H9 (cell line): Measurements from ENCODE around the gene NPAT. TPM values are rescaled to one million over a fixed set of nuclear protein-coding genes. Genes with fewer than 3 reads are reported as not detected.

Experiments
- DNase-seq: peaks from one replicate; pipeline ENCODE4 v3.0.0-alpha.2; 2017
- H2AFZ ChIP-seq: one replicate; pipeline ENCODE4 v1.6.1; 2013; ENCODE audit warnings: mild to moderate bottlenecking, low read length, control low read depth, moderate library complexity
- H2AK5ac ChIP-seq: 2 replicates; pipeline ENCODE4 v1.6.1; 2013; ENCODE audit warnings: low read length, control low read depth, mixed read lengths; ENCODE audit not compliant: insufficient read length
- H2BK120ac ChIP-seq: one replicate; pipeline ENCODE4 v1.6.1; 2013; ENCODE audit warnings: low read depth, mild to moderate bottlenecking, low read length, control low read depth, inconsistent platforms; ENCODE audit not compliant: poor library complexity, severe bottlenecking
- H2BK12ac ChIP-seq: 2 replicates; pipeline ENCODE4 v1.6.1; 2013; ENCODE audit warnings: low read length, control low read depth, mixed read lengths, low read depth; ENCODE audit not compliant: insufficient read length
- H2BK15ac ChIP-seq: 2 replicates; pipeline ENCODE4 v1.6.1; 2013; ENCODE audit warnings: low read depth, low read length, control low read depth
- H2BK20ac ChIP-seq: one replicate; pipeline ENCODE4 v1.6.1; 2013; ENCODE audit warnings: low read depth, mild to moderate bottlenecking, low read length, control low read depth, inconsistent platforms; ENCODE audit not compliant: poor library complexity, severe bottlenecking
- H2BK5ac ChIP-seq: 2 replicates; pipeline ENCODE4 v1.6.1; 2013; ENCODE audit warnings: low read length, control low read depth, mixed read lengths; ENCODE audit not compliant: insufficient read length
- H3K14ac ChIP-seq: 2 replicates; pipeline ENCODE4 v1.6.1; 2013; ENCODE audit warnings: low read length, control low read depth; ENCODE audit not compliant: insufficient read depth
- H3K18ac ChIP-seq: 2 replicates; pipeline ENCODE4 v1.6.1; 2013; ENCODE audit warnings: low read depth, mild to moderate bottlenecking, mixed read lengths, low read length, control low read depth; ENCODE audit not compliant: insufficient read length
- H3K23ac ChIP-seq: 2 replicates; pipeline ENCODE4 v1.6.1; 2013; ENCODE audit warnings: low read length, control low read depth, mixed read lengths, low read depth; ENCODE audit not compliant: insufficient read length
- H3K23me2 ChIP-seq: 2 replicates; pipeline ENCODE4 v1.6.1; 2013; ENCODE audit warnings: low read depth, mild to moderate bottlenecking, mixed read lengths, low read length, control low read depth; ENCODE audit not compliant: insufficient read length, poor library complexity, severe bottlenecking
- H3K27ac ChIP-seq: 2 replicates; pipeline ENCODE4 v1.5.1; 2013; ENCODE audit warnings: low read length, control low read depth, mixed read lengths, low read depth; ENCODE audit not compliant: insufficient read length
- H3K27me3 ChIP-seq: 2 replicates; pipeline ENCODE4 v1.6.1; 2013; ENCODE audit warnings: low read length, control low read depth, inconsistent platforms; ENCODE audit not compliant: insufficient read depth
- H3K4ac ChIP-seq: 2 replicates; pipeline ENCODE4 v1.6.1; 2013; ENCODE audit warnings: low read depth, mild to moderate bottlenecking, control low read depth, inconsistent platforms, low read length, moderate library complexity
- H3K4me1 ChIP-seq: 2 replicates; pipeline ENCODE4 v1.6.1; 2013; ENCODE audit warnings: low read length, control low read depth, inconsistent platforms; ENCODE audit not compliant: insufficient read depth
- H3K4me2 ChIP-seq: 2 replicates; pipeline ENCODE4 v1.6.1; 2013; ENCODE audit warnings: low read length, control low read depth, mixed read lengths; ENCODE audit not compliant: insufficient read length, insufficient read depth
- H3K56ac ChIP-seq: 2 replicates; pipeline ENCODE4 v1.6.1; 2013; ENCODE audit warnings: low read depth, mild to moderate bottlenecking, mixed read lengths, low read length, control low read depth; ENCODE audit not compliant: insufficient read length
- H3K79me1 ChIP-seq: 2 replicates; pipeline ENCODE4 v1.6.1; 2013; ENCODE audit warnings: low read depth, mild to moderate bottlenecking, moderate library complexity, low read length, control low read depth, inconsistent platforms; ENCODE audit not compliant: insufficient read depth, poor library complexity, severe bottlenecking
- H3K79me2 ChIP-seq: 2 replicates; pipeline ENCODE4 v1.6.1; 2013; ENCODE audit warnings: low read length, control low read depth, inconsistent platforms; ENCODE audit not compliant: insufficient read depth
- H3K9ac ChIP-seq: 2 replicates; pipeline ENCODE4 v1.6.1; 2013; ENCODE audit warnings: low read length, control low read depth, mixed read lengths; ENCODE audit not compliant: insufficient read length; ENCODE audit errors: extremely low read depth
- H3K9me3 ChIP-seq: one replicate; pipeline ENCODE4 v1.6.1; 2013; ENCODE audit warnings: low read depth, low read length, inconsistent platforms; ENCODE audit not compliant: control insufficient read depth
- H3T11ph ChIP-seq: one replicate; pipeline ENCODE4 v1.6.1; 2013; ENCODE audit warnings: mild to moderate bottlenecking, low read length, control low read depth, inconsistent platforms
- H4K20me1 ChIP-seq: one replicate; pipeline ENCODE4 v1.6.1; 2013; ENCODE audit not compliant: control insufficient read depth, insufficient read length, insufficient read depth
- H4K5ac ChIP-seq: 2 replicates; pipeline ENCODE4 v1.6.1; 2013; ENCODE audit warnings: low read depth, mild to moderate bottlenecking, mixed read lengths, low read length, control low read depth; ENCODE audit not compliant: insufficient read length
- H4K8ac ChIP-seq: replicated peaks from 2 replicates; pipeline ENCODE4 v1.6.1; 2013; ENCODE audit warnings: low read length, control low read depth, mixed read lengths, low read depth; ENCODE audit not compliant: insufficient read length
- H4K91ac ChIP-seq: 2 replicates; pipeline ENCODE4 v1.6.1; 2013; ENCODE audit warnings: low read depth, mild to moderate bottlenecking, moderate library complexity, mixed read lengths, low read length, control low read depth; ENCODE audit not compliant: insufficient read length
- H3K27ac Mint-ChIP-seq, 3 experiments: 2 replicates in 2 of 3; 3 replicates in 1 of 3; pipeline ENCODE4 v1.8.0; 2020 to 2021; ENCODE audit warnings: mixed read lengths in 3 of 3, mild to moderate bottlenecking in 1 of 3, moderate library complexity in 1 of 3
- H3K27me3 Mint-ChIP-seq: 2 replicates; pipeline ENCODE4 v1.8.0; 2021; ENCODE audit warnings: low read depth, mild to moderate bottlenecking, moderate library complexity, mixed read lengths
- H3K36me3 Mint-ChIP-seq, 3 experiments: 2 replicates in 2 of 3; 3 replicates in 1 of 3; pipeline ENCODE4 v1.8.0; 2020 to 2021; ENCODE audit warnings: low read depth in 3 of 3, mixed read lengths in 3 of 3; ENCODE audit not compliant: insufficient read depth in 1 of 3
- H3K4me1 Mint-ChIP-seq, 2 experiments: 2 replicates each; pipeline ENCODE4 v1.8.0; 2020; ENCODE audit warnings: mixed read lengths in 2 of 2
- H3K4me3 Mint-ChIP-seq, 2 experiments: 2 replicates in 1 of 2; 3 replicates in 1 of 2; pipeline ENCODE4 v1.8.0; 2020 to 2021; ENCODE audit warnings: mild to moderate bottlenecking in 2 of 2, mixed read lengths in 2 of 2, moderate library complexity in 1 of 2
- H3K9me3 Mint-ChIP-seq, 2 experiments: 2 replicates in 1 of 2; 3 replicates in 1 of 2; pipeline ENCODE4 v1.8.0; 2020; ENCODE audit warnings: mild to moderate bottlenecking in 2 of 2, mixed read lengths in 2 of 2, moderate library complexity in 1 of 2
- CTCF ChIP-seq: fragments of 200-600 bp; sonication (generic); conservative IDR thresholded peaks from 3 replicates; pipeline ENCODE4 v1.8.0; 2021; ENCODE audit warnings: antibody characterized with exemption, mild to moderate bottlenecking
- WGBS: extraction: QIAGEN DNeasy Blood & Tissue Kit; methylation state at CpG from one replicate; pipeline ENCODE4 v1.1.7; 2013; ENCODE audit warnings: missing lambda C conversion rate, low lambda C conversion rate, mixed read lengths; ENCODE audit not compliant: insufficient read length; ENCODE audit errors: extremely low coverage; 5-methylcytosine and 5-hydroxymethylcytosine counted together
- total RNA-seq: library from RNA; stranded (reverse); gene quantifications from 2 replicates; pipeline ENCODE4 v1.2.1, GENCODE V29; 2021

The NPAT gene
- total RNA-seq, 1 experiment from 2014 or later, result 22.9 TPM

- no peak overlapping the region for H3K9ac ChIP-seq
- H3K36me3 Mint-ChIP-seq, result peaks cover 25 to 55% (median 43%) of the 10 kb centered on the region in 3 experiments; a peak in 6 of 7 replicates
Measured at GRCh38 chr11:108198833-108199232, 23.6 kb downstream of the NPAT start.

More at GRCh38 chr11:108198833-108199232, 23.6 kb downstream of the NPAT start:
- Histone ChIP-seq H2BK5ac (no peak overlapping the region), H3K79me1 (no peaks in the 10 kb centered on the region), H3K14ac (no peak overlapping the region), H4K8ac (no peak overlapping the region), H3K9me3 (no peaks in the 10 kb centered on the region), H3K4me2 (no peak overlapping the region), H2BK120ac (no peak overlapping the region), H3T11ph (no peak overlapping the region), H2BK20ac (no peak overlapping the region), H3K4ac (no peak overlapping the region), H2AK5ac (no peak overlapping the region), H3K18ac (no peak overlapping the region), H4K20me1 (no peaks in the 10 kb centered on the region), H3K27me3 (no peaks in the 10 kb centered on the region), H3K27ac (no peak overlapping the region), H3K56ac (no peak overlapping the region), H4K91ac (no peak overlapping the region), H2AFZ (no peak overlapping the region), H3K23me2 (no peaks in the 10 kb centered on the region), H2BK15ac (no peak overlapping the region), H2BK12ac (no peak overlapping the region), H3K23ac (no peak overlapping the region), H4K5ac (no peak overlapping the region), H3K79me2 (no peaks in the 10 kb centered on the region; the same call in 1 of the 2 replicates), H3K4me1 (peaks cover 6% of the 10 kb centered on the region; the same call in 1 of the 2 replicates)
- Mint-ChIP-seq H3K4me3 (no peak overlapping the region), H3K27ac (peak overlapping the region in 2 of 3 experiments; percentile 37 to 85; a peak in 3 of 7 replicates), H3K4me1 (peaks cover 16 to 19% of the 10 kb centered on the region in 2 experiments), H3K9me3 (0 out of 5 replicates have a peak, but pooled peaks cover 0 to 1% of the 10 kb centered on the region in 2 experiments), H3K27me3 (no peaks in the 10 kb centered on the region)
- DNase-seq, result no peak
- TF ChIP-seq CTCF, result no peak
- WGBS, result no CpG with 5 or more reads among the region's 8 CpGs
